Spinal cord (tissue), 10 donors: ENCODE measurements around the gene TGFBR3. TPM values are rescaled to one million over a fixed set of nuclear protein-coding genes. Genes with fewer than 3 reads are reported as not detected.

Experiments used
- DNase-seq, 6 donors: peaks; one replicate each; pipeline versions ENCODE4 v3.0.0 to v3.0.0-alpha.2; 2013 to 2015; ENCODE audit warnings: low spot score in 6 of 6, low read depth in 4 of 6
- H3K27ac ChIP-seq: one replicate; pipeline ENCODE4 v1.5.1; 2013; ENCODE audit warnings: low read depth, low read length, control low read depth
- H3K27me3 ChIP-seq: one replicate; pipeline ENCODE4 v1.6.1; 2013; ENCODE audit warnings: low read length; ENCODE audit not compliant: control insufficient read depth, insufficient read depth
- H3K36me3 ChIP-seq: one replicate; pipeline ENCODE4 v1.6.1; 2013; ENCODE audit warnings: low read length; ENCODE audit not compliant: control insufficient read depth, insufficient read depth
- H3K4me1 ChIP-seq: one replicate; pipeline ENCODE4 v1.6.1; 2013; ENCODE audit warnings: low read length; ENCODE audit not compliant: control insufficient read depth, insufficient read depth
- H3K4me3 ChIP-seq: one replicate; pipeline ENCODE4 v1.5.1; 2013; ENCODE audit warnings: low read depth, low read length, control low read depth
- H3K9me3 ChIP-seq: one replicate; pipeline ENCODE4 v1.6.1; 2013; ENCODE audit warnings: low read length; ENCODE audit not compliant: control insufficient read depth, insufficient read depth
- WGBS: methylation state at CpG from one replicate; pipeline ENCODE4 v1.1.5; 2013; ENCODE audit warnings: missing lambda C conversion rate; ENCODE audit not compliant: insufficient coverage; 5-methylcytosine and 5-hydroxymethylcytosine counted together
- polyA plus RNA-seq, 2 donors: library from polyadenylated mRNA; unstranded; fragments of 120-200 nt; gene quantifications; one replicate each; pipeline ENCODE4 v1.2.1, GENCODE V29; 2013; ENCODE audit not compliant: insufficient read length in 2 of 2
- total RNA-seq, 2 donors: library from RNA; depleted of rRNA in 1 of 2; stranded (reverse); fragments of 120-200 nt in 1 of 2; fragments of >200 nt in 1 of 2; gene quantifications; one replicate each; pipeline versions ENCODE4 v1.2.3 to v1.2.4, GENCODE V29; 2013 to 2014
- donor health status: healthy.

TGFBR3 gene
- total and polyA plus RNA-seq, 4 donors = 8.0 to 99.8 (median 30.0) TPM

- peaks cover 9% of the 10 kb centered on the region for H3K4me1 ChIP-seq
- H3K27me3 ChIP-seq = no peaks in the 10 kb centered on the region
- 43% methylated on average over 1 of the region's 2 CpGs for WGBS
- DNase-seq = peak in 1 of 6 donors; percentile 44
- no peak overlapping the region for H3K4me3 ChIP-seq
- H3K9me3 ChIP-seq = no peaks in the 10 kb centered on the region
- H3K36me3 ChIP-seq = no peaks in the 10 kb centered on the region
- H3K27ac ChIP-seq = no peak overlapping the region
These were observed 87.2 kb downstream of the TGFBR3 start for GRCh38 chr1:91798740-91799139.

GRCh38 chr1:91798241-91798648 is 87.7 kb downstream of the TGFBR3 start:
- 94% methylated on average over 5 of the region's 5 CpGs for WGBS
- Histone ChIP-seq H3K27me3 (no peaks in the 10 kb centered on the region), H3K36me3 (no peaks in the 10 kb centered on the region), H3K4me1 (peaks cover 8% of the 10 kb centered on the region), H3K27ac (no peak overlapping the region), H3K4me3 (no peak overlapping the region), H3K9me3 (no peaks in the 10 kb centered on the region)
- DNase-seq = no peak

GRCh38 chr1:91797164-91797563 is 88.8 kb downstream of the TGFBR3 start:
- Histone ChIP-seq H3K9me3 (no peaks in the 10 kb centered on the region), H3K4me3 (no peak overlapping the region), H3K36me3 (no peaks in the 10 kb centered on the region), H3K27me3 (no peaks in the 10 kb centered on the region), H3K4me1 (peaks cover 7% of the 10 kb centered on the region), H3K27ac (no peak overlapping the region)
- WGBS = 90% methylated on average over 1 of the region's 1 CpG
- DNase-seq = no peak

- Histone ChIP-seq H3K36me3 (no peaks in the 10 kb centered on the region), H3K27ac (no peak overlapping the region), H3K27me3 (no peaks in the 10 kb centered on the region), H3K4me3 (no peak overlapping the region), H3K4me1 (peaks cover 8% of the 10 kb centered on the region), H3K9me3 (no peaks in the 10 kb centered on the region)
- WGBS = no CpG with 5 or more reads among the region's 4 CpGs
- DNase-seq = no peak
These were observed 89.6 kb downstream of the TGFBR3 start for GRCh38 chr1:91796390-91796654.

- H3K36me3 ChIP-seq = no peaks in the 10 kb centered on the region
- DNase-seq = peak in 2 of 6 donors; percentile 41 to 77
- peak overlapping the region; percentile 71 for H3K27ac ChIP-seq
- 70% methylated on average over 2 of the region's 7 CpGs for WGBS
- no peak overlapping the region for H3K4me3 ChIP-seq
- H3K27me3 ChIP-seq = no peaks in the 10 kb centered on the region
- no peaks in the 10 kb centered on the region for H3K9me3 ChIP-seq
- H3K4me1 ChIP-seq = peaks cover 8% of the 10 kb centered on the region
These were observed 90.2 kb downstream of the TGFBR3 start for GRCh38 chr1:91795591-91796389.

- Histone ChIP-seq H3K27ac (no peak overlapping the region), H3K36me3 (no peaks in the 10 kb centered on the region), H3K4me3 (no peak overlapping the region), H3K9me3 (no peaks in the 10 kb centered on the region), H3K4me1 (peaks cover 7% of the 10 kb centered on the region), H3K27me3 (no peaks in the 10 kb centered on the region)
- WGBS = no CpG with 5 or more reads among the region's 3 CpGs
- DNase-seq = no peak
These were observed 92.1 kb downstream of the TGFBR3 start for GRCh38 chr1:91793877-91794276.

- Histone ChIP-seq H3K27me3 (no peaks in the 10 kb centered on the region), H3K9me3 (no peaks in the 10 kb centered on the region), H3K4me3 (no peak overlapping the region), H3K4me1 (peaks cover 9% of the 10 kb centered on the region), H3K36me3 (no peaks in the 10 kb centered on the region), H3K27ac (no peak overlapping the region)
- no peak for DNase-seq
- WGBS = no CpG with 5 or more reads among the region's 5 CpGs
These were observed 92.8 kb downstream of the TGFBR3 start for GRCh38 chr1:91793189-91793588.

- Histone ChIP-seq H3K36me3 (no peaks in the 10 kb centered on the region), H3K27ac (no peak overlapping the region), H3K4me1 (peaks cover 9% of the 10 kb centered on the region), H3K4me3 (no peak overlapping the region), H3K27me3 (no peaks in the 10 kb centered on the region), H3K9me3 (no peaks in the 10 kb centered on the region)
- DNase-seq = no peak
- 41% methylated on average over 8 of the region's 8 CpGs for WGBS
These were observed 93.4 kb downstream of the TGFBR3 start for GRCh38 chr1:91792489-91793071.

- DNase-seq = peak in 1 of 6 donors; percentile 26
- H3K9me3 ChIP-seq = no peaks in the 10 kb centered on the region
- WGBS = 80% methylated on average over 1 of the region's 8 CpGs
- H3K27ac ChIP-seq = peak overlapping the region; percentile 25
- peaks cover 9% of the 10 kb centered on the region for H3K4me1 ChIP-seq
- H3K36me3 ChIP-seq = no peaks in the 10 kb centered on the region
- H3K27me3 ChIP-seq = no peaks in the 10 kb centered on the region
- no peak overlapping the region for H3K4me3 ChIP-seq
These were observed 94.1 kb downstream of the TGFBR3 start for GRCh38 chr1:91791691-91792488.
